GM19043 (cell line): ENCODE results near the gene CYB5R4.
"Not testable (repeated sequence)": the region's sequence is repeated elsewhere in the genome, so short reads cannot be mapped to it uniquely, and the experiment has no call there.

Experiments used
- ATAC-seq: cut with Tn5 transposase; IDR thresholded peaks from one replicate; pipeline ENCODE4 v1.9.1; 2021; ENCODE audit warnings: low read depth; ENCODE audit not compliant: unreplicated experiment

CYB5R4 gene

GRCh38 chr6:83904395-83904794 lies 44.9 kb downstream of the CYB5R4 start:
- ATAC-seq, result no peak

- ATAC-seq, result no peak
These were observed 46.2 kb downstream of the CYB5R4 start for GRCh38 chr6:83905648-83906047.

GRCh38 chr6:83907623-83908390 lies 48.3 kb downstream of the CYB5R4 start:
- not testable (repeated sequence) for ATAC-seq

- ATAC-seq, result no peak
These were observed 49.3 kb downstream of the CYB5R4 start for GRCh38 chr6:83908813-83909212.

GRCh38 chr6:83911278-83911677 lies 51.8 kb downstream of the CYB5R4 start:
- ATAC-seq, result no peak

- no peak for ATAC-seq
These were observed 55.5 kb downstream of the CYB5R4 start for GRCh38 chr6:83914953-83915352.

- ATAC-seq, result no peak
These were observed 57.5 kb downstream of the CYB5R4 start for GRCh38 chr6:83917001-83917400.

- ATAC-seq, result no peak
These were observed 60.5 kb downstream of the CYB5R4 start for GRCh38 chr6:83920017-83920416.

- ATAC-seq, result no peak
These were observed 61.8 kb downstream of the CYB5R4 start for GRCh38 chr6:83921315-83921714.

GRCh38 chr6:83927470-83927869 lies 68.0 kb downstream of the CYB5R4 start:
- no peak for ATAC-seq

- no peak for ATAC-seq
These were observed 68.8 kb downstream of the CYB5R4 start for GRCh38 chr6:83928286-83928685.

- ATAC-seq, result not testable (repeated sequence)
These were observed 86.8 kb downstream of the CYB5R4 start for GRCh38 chr6:83946201-83946833.

- ATAC-seq, result not testable (repeated sequence)
These were observed 88.5 kb downstream of the CYB5R4 start for GRCh38 chr6:83947983-83948382.

- no peak for ATAC-seq
These were observed 89.4 kb downstream of the CYB5R4 start for GRCh38 chr6:83948851-83949250.

GRCh38 chr6:83951423-83951822 lies 91.9 kb downstream of the CYB5R4 start:
- not testable (repeated sequence) for ATAC-seq

- no peak for ATAC-seq
These were observed 93.3 kb downstream of the CYB5R4 start for GRCh38 chr6:83952830-83953229.

GRCh38 chr6:83954371-83954770 lies 94.9 kb downstream of the CYB5R4 start:
- no peak for ATAC-seq

GRCh38 chr6:83958241-83958685 lies 98.8 kb downstream of the CYB5R4 start:
- no peak for ATAC-seq

- ATAC-seq, result no peak
These were observed 101.2 kb downstream of the CYB5R4 start for GRCh38 chr6:83960664-83961063.

GRCh38 chr6:83962582-83962981 lies 103.1 kb downstream of the CYB5R4 start:
- ATAC-seq, result peak; percentile 76

GRCh38 chr6:83966539-83966938 lies 107.0 kb downstream of the CYB5R4 start:
- no peak for ATAC-seq

GRCh38 chr6:83970582-83970981 lies 111.1 kb downstream of the CYB5R4 start:
- ATAC-seq, result no peak
